Fibroblast of lung (primary cell): ENCODE data around the gene TUBGCP3.

Experiments
- CTCF ChIP-seq, 2 donors: IDR thresholded peaks in 1 of 2; conservative IDR thresholded peaks in 1 of 2; 1 replicate in 1 of 2; 2 replicates in 1 of 2; pipeline ENCODE4 v1.5.1; 2011 to 2012; ENCODE audit warnings: low read length in 2 of 2, control low read depth in 1 of 2, inconsistent platforms in 1 of 2, low read depth in 1 of 2, mild to moderate bottlenecking in 1 of 2
- EZH2 ChIP-seq: IDR thresholded peaks from 2 replicates; pipeline ENCODE4 v1.5.1; 2012; ENCODE audit warnings: low read length, control low read depth, mild to moderate bottlenecking; ENCODE audit errors: missing control alignments

DNA sequence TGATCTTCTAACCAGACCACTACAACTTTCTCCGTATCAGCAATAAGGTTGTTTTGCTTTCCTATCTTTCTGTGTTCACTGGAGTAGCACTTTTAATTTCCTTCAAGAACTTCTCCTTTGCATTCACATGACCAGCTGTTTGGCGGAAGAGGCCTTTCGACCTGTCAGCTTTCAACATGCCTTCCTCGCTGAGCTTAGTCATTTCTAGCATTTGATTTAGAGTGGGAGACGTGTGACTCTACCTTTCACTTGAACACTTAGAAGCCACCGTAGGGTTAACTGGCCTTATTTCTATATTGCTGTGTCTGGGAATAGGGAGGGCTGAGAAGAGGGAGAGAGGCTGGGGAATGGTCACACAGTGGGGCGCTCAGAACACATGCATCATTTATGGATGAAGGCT lies 104.7 kb downstream of the TUBGCP3 start:
- TF ChIP-seq CTCF (conservative IDR thresholded peaks at IDR 0.05 in 1 of 2, IDR thresholded peaks at IDR 0.05 in 1 of 2; ENCODE audit: low read depth in 1 of 2, low read length in 2 of 2) (no peak), EZH2 (no peak)
